ENCODE data around the gene GUCA2A.

Gene GUCA2A

DNA sequence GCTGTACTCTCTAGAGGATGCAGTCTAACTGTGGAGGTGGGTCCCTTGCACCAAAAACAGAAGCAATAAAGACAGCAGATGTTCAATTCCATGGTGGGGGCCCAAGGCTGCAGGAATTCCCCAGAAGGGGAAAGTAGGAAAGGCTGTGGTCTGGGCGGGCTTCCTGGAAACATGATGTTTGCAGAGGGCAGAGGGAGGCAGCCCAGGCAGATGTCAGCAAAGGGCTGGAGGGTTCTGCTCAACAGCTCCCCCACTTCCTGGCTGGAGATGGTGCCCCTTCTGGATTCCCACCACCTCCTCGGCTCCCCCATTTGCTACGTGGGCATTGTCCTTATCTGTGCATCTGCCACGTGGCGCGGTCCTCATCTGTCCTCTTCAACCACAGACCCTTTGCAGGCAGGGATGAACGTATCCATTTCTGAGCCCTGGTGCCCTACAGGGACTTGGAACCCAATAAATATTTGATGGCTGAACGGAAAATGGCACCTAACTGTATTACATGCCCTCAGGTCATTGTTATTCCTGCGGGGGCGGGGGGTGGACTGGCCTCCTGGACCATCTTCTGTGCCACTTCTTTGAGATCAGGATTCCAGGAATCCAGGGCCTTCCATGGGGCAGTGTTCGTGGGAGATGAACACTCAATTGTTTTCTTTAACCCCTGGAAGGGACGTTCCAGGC is 19.7 kb downstream of the GUCA2A start:
- ATAC-seq (ENCODE audit: low read depth) = no peak
- no peaks in the 10 kb centered on the region for H3K9me3 ChIP-seq (ENCODE audit: severe bottlenecking)
- no peak for DNase-seq (ENCODE audit: low spot score)
- no peak overlapping the region for H3K27ac ChIP-seq (ENCODE audit: poor library complexity, severe bottlenecking)
- TF ChIP-seq CTCF (IDR thresholded peaks at IDR 0.05; ENCODE audit: poor library complexity, severe bottlenecking) = no peak
- H3K4me3 ChIP-seq (ENCODE audit: severe bottlenecking) = no peak overlapping the region
- H3K27me3 ChIP-seq (ENCODE audit: insufficient read depth, poor library complexity, severe bottlenecking) = no peaks in the 10 kb centered on the region
- H3K36me3 ChIP-seq (ENCODE audit: low read depth) = no peaks in the 10 kb centered on the region
- peaks cover 3% of the 10 kb centered on the region for H3K4me1 ChIP-seq (ENCODE audit: insufficient read depth, poor library complexity, severe bottlenecking)

DNA sequence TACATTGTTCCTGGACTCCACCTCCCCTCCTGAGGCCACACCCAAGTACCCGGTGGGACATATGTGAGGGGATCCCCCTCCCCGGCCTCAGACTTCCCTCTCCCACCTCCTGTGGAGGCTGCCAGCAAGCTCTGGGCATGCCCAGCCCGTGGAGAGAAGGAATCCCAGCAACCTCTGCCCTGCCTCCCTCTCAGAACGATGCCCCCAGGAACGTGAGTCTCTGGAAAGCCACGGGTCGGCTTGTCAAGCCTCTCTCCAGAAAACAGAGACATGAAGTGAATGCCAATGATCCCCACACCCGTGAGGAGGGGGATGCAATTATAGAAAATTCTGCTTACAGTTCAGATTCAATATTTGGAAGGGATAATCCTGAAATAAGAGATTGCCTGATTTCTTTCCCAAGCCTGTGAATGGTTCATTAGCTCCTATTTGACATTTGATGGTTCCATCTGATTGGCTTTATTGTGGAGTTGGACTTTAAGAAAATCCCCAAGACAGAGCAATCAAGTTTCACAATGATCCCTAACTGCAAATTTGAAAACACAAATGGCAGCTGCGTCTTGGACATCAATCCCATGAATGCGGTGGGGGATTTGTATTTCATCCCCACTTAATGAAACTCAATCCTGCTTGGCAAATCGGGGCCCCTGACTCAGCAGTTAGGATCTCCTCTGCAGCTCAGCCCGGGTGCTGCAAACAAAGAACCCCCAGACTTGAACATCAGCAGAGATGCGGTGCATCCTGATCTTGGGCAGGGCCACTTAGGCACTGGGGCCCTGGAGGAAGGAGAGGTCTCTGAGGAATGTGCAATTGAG is 20.4 kb downstream of the GUCA2A start:
- Histone ChIP-seq H3K4me1 (ENCODE audit: insufficient read depth, poor library complexity, severe bottlenecking) (peaks cover 3% of the 10 kb centered on the region), H3K4me3 (ENCODE audit: severe bottlenecking) (no peak overlapping the region), H3K36me3 (ENCODE audit: low read depth) (no peaks in the 10 kb centered on the region), H3K27ac (ENCODE audit: poor library complexity, severe bottlenecking) (no peak overlapping the region), H3K27me3 (ENCODE audit: insufficient read depth, poor library complexity, severe bottlenecking) (no peaks in the 10 kb centered on the region), H3K9me3 (ENCODE audit: severe bottlenecking) (no peaks in the 10 kb centered on the region)
- DNase-seq (ENCODE audit: low spot score) (no peak), ATAC-seq (ENCODE audit: low read depth) (no peak)
- no peak for TF ChIP-seq CTCF (IDR thresholded peaks at IDR 0.05; ENCODE audit: poor library complexity, severe bottlenecking)

- H3K36me3 ChIP-seq (ENCODE audit: low read depth) = no peaks in the 10 kb centered on the region
- no peaks in the 10 kb centered on the region for H3K27me3 ChIP-seq (ENCODE audit: insufficient read depth, poor library complexity, severe bottlenecking)
- peaks cover 3% of the 10 kb centered on the region for H3K4me1 ChIP-seq (ENCODE audit: insufficient read depth, poor library complexity, severe bottlenecking)
- no peak for DNase-seq (ENCODE audit: low spot score)
- no peak overlapping the region for H3K27ac ChIP-seq (ENCODE audit: poor library complexity, severe bottlenecking)
- H3K4me3 ChIP-seq (ENCODE audit: severe bottlenecking) = no peak overlapping the region
- ATAC-seq (ENCODE audit: low read depth) = peak; percentile 22; the same call in 1 of the 3 replicates
- H3K9me3 ChIP-seq (ENCODE audit: severe bottlenecking) = no peaks in the 10 kb centered on the region
- TF ChIP-seq CTCF (IDR thresholded peaks at IDR 0.05; ENCODE audit: poor library complexity, severe bottlenecking) = no peak
Observed at GRCh38 chr1:42142894-42143675, 21.5 kb downstream of the GUCA2A start.

DNA sequence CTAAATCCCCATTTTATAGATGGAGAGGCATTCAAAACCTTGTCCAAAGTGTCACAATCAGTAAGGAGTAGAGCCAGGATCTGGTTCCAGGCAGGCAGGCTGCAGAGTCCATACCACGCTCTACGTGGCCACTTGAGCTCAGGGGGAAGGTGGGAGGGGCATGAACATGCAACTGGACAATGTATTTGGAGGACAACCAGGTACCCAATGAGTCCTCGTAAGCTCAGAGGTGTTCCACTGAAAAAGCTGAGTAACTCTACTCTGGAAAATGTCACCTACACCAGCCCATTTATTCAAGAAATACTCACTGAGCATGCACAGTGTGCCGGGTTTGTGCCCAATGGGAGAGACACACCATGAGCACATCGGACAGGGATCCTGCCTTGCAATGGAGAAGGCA is 22.6 kb downstream of the GUCA2A start:
- DNase-seq (ENCODE audit: low spot score) (no peak), ATAC-seq (ENCODE audit: low read depth) (no peak)
- H3K4me3 ChIP-seq (ENCODE audit: severe bottlenecking) = no peak overlapping the region
- no peak for TF ChIP-seq CTCF (IDR thresholded peaks at IDR 0.05; ENCODE audit: poor library complexity, severe bottlenecking)
- peaks cover 3% of the 10 kb centered on the region for H3K4me1 ChIP-seq (ENCODE audit: insufficient read depth, poor library complexity, severe bottlenecking)
- H3K27ac ChIP-seq (ENCODE audit: poor library complexity, severe bottlenecking) = no peak overlapping the region
- no peaks in the 10 kb centered on the region for H3K27me3 ChIP-seq (ENCODE audit: insufficient read depth, poor library complexity, severe bottlenecking)
- no peaks in the 10 kb centered on the region for H3K36me3 ChIP-seq (ENCODE audit: low read depth)
- H3K9me3 ChIP-seq (ENCODE audit: severe bottlenecking) = no peaks in the 10 kb centered on the region

All from RWPE2 (cell line).